OCI-LY3 (cell line): ENCODE results near the gene MAML2.

ENCODE experiments used
- EZH2phosphoT487 ChIP-seq: fragments of 200-600 bp; shearing (Covaris generic); IDR thresholded peaks from 2 replicates; pipeline ENCODE4 v1.6.1; 2018; ENCODE audit warnings: antibody characterized with exemption, mixed run types, low read depth
- TF ChIP-seq, protein P1 (sequence below): fragments of 200-600, 300-600 bp; sonication (generic); IDR thresholded peaks from 2 replicates; pipeline ENCODE4 v1.5.1; 2014; ENCODE audit warnings: antibody characterized with exemption, low read length, low read depth

DNA sequence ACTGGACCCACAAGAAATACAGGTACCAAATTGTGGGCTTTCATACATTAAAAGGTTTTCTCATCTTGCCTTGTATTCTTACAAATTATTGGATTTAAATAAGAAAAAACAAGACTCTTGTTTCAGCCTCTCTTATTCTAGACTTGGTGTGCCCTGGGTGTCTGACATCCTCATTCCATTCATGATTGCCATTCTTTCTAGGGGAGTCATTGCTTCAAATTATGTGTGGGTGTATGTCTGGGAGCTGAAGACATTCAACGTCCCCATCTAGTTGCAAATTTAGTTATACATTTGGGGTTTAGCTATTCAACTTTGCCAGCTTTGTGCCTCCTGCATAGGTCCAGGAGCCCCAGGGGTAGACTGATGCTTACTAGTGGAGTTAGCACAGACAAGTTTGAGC, 18.1 kb downstream of the MAML2 start:
- TF ChIP-seq, protein P1, sequence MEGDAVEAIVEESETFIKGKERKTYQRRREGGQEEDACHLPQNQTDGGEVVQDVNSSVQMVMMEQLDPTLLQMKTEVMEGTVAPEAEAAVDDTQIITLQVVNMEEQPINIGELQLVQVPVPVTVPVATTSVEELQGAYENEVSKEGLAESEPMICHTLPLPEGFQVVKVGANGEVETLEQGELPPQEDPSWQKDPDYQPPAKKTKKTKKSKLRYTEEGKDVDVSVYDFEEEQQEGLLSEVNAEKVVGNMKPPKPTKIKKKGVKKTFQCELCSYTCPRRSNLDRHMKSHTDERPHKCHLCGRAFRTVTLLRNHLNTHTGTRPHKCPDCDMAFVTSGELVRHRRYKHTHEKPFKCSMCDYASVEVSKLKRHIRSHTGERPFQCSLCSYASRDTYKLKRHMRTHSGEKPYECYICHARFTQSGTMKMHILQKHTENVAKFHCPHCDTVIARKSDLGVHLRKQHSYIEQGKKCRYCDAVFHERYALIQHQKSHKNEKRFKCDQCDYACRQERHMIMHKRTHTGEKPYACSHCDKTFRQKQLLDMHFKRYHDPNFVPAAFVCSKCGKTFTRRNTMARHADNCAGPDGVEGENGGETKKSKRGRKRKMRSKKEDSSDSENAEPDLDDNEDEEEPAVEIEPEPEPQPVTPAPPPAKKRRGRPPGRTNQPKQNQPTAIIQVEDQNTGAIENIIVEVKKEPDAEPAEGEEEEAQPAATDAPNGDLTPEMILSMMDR, result no peak
- TF ChIP-seq EZH2phosphoT487, result no peak
